ENCODE data around the gene ZNF217.

GRCh38 chr20:53534037-53534436 is 59.6 kb downstream of the ZNF217 start:
- TF ChIP-seq POLR2A (IDR thresholded peaks at IDR 0.05; ENCODE audit: low read depth, low read length) = no peak
- TF ChIP-seq, protein P1, sequence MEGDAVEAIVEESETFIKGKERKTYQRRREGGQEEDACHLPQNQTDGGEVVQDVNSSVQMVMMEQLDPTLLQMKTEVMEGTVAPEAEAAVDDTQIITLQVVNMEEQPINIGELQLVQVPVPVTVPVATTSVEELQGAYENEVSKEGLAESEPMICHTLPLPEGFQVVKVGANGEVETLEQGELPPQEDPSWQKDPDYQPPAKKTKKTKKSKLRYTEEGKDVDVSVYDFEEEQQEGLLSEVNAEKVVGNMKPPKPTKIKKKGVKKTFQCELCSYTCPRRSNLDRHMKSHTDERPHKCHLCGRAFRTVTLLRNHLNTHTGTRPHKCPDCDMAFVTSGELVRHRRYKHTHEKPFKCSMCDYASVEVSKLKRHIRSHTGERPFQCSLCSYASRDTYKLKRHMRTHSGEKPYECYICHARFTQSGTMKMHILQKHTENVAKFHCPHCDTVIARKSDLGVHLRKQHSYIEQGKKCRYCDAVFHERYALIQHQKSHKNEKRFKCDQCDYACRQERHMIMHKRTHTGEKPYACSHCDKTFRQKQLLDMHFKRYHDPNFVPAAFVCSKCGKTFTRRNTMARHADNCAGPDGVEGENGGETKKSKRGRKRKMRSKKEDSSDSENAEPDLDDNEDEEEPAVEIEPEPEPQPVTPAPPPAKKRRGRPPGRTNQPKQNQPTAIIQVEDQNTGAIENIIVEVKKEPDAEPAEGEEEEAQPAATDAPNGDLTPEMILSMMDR (IDR thresholded peaks at IDR 0.05; ENCODE audit: extremely low read depth in 1 of 2, insufficient read depth in 1 of 2, low read depth in 1 of 2, low read length in 2 of 2) = no peak
- TF ChIP-seq MYC (IDR thresholded peaks at IDR 0.05; ENCODE audit: low read depth, low read length) = no peak
- TF ChIP-seq GATA2 (IDR thresholded peaks at IDR 0.05; ENCODE audit: insufficient read depth, insufficient read length, low read depth, low read length) = no peak

Measured in endothelial cell of umbilical vein (primary cell).